H1 (cell line): Measurements from ENCODE around the gene CAPZB. TPM values are rescaled to one million over a fixed set of nuclear protein-coding genes. Genes with fewer than 3 reads are reported as not detected.
A peak's percentile ranks its signal among the peaks of the same experiment; 100 is the strongest.

Experiments
- CTCF ChIA-PET: fragments of 300-600 bp; sonication (Branson Sonifier 250); formaldehyde crosslinking; loops from one replicate; lab custom pipeline; 2021; ENCODE audit not compliant: partially characterized antibody; lab: Charles Lee
- POLR2A ChIA-PET: fragments of 300-600 bp; sonication (Branson Sonifier 250); formaldehyde crosslinking; loops from one replicate; lab custom pipeline; 2021; ENCODE audit warnings: inconsistent platforms; ENCODE audit not compliant: partially characterized antibody; lab: Charles Lee
- DNase-seq, 2 experiments: peaks; one replicate each; pipeline versions ENCODE4 v3.0.0 to v3.0.0-alpha.2; 2010 to 2022; ENCODE audit warnings: low spot score in 2 of 2, low read depth in 1 of 2, mixed read lengths in 1 of 2
- FAIRE-seq: peaks from 2 replicates; lab custom pipeline; 2011; peaks lifted over from hg19 to GRCh38; lab: Jason Lieb, UNC
- H2AFZ ChIP-seq: 2 replicates; pipeline ENCODE4 v1.8.1; 2012; ENCODE audit warnings: low read length, inconsistent platforms
- H2AK5ac ChIP-seq: 2 replicates; pipeline ENCODE4 v1.6.1; 2013; ENCODE audit warnings: low read depth, low read length
- H2BK120ac ChIP-seq: replicated peaks from 2 replicates; pipeline ENCODE3; 2013; ENCODE audit warnings: low read depth, low read length, inconsistent platforms
- H2BK12ac ChIP-seq: 2 replicates; pipeline ENCODE4 v1.6.1; 2013; ENCODE audit warnings: low read depth, low read length
- H2BK15ac ChIP-seq: 2 replicates; pipeline ENCODE4 v1.6.1; 2013; ENCODE audit warnings: low read length
- H2BK20ac ChIP-seq: 2 replicates; pipeline ENCODE4 v1.6.1; 2013; ENCODE audit warnings: low read length
- H2BK5ac ChIP-seq: 2 replicates; pipeline ENCODE4 v1.6.1; 2013; ENCODE audit warnings: low read depth, low read length
- H3K14ac ChIP-seq: 2 replicates; pipeline ENCODE4 v1.6.1; 2013; ENCODE audit warnings: inconsistent platforms; ENCODE audit not compliant: insufficient read length
- H3K18ac ChIP-seq: 2 replicates; pipeline ENCODE4 v1.6.1; 2013; ENCODE audit warnings: low read length; ENCODE audit errors: extremely low read depth
- H3K23ac ChIP-seq: 2 replicates; pipeline ENCODE4 v1.6.1; 2013; ENCODE audit warnings: inconsistent platforms; ENCODE audit not compliant: insufficient read length
- H3K23me2 ChIP-seq: 2 replicates; pipeline ENCODE4 v1.6.1; 2013; ENCODE audit warnings: low read depth, low read length
- H3K27ac ChIP-seq: 2 replicates; pipeline ENCODE4 v1.6.1; 2011; ENCODE audit warnings: low read depth, low read length, inconsistent platforms
- H3K27me3 ChIP-seq, 4 experiments: replicated peaks in 1 of 4; 1 replicate in 1 of 4; 2 replicates in 3 of 4; pipeline versions ENCODE4 v1.6.1 to v1.8.1; 2011 to 2013; ENCODE audit warnings: low read length in 3 of 4, mild to moderate bottlenecking in 3 of 4, inconsistent platforms in 2 of 4, mixed read lengths in 2 of 4, moderate library complexity in 1 of 4; ENCODE audit not compliant: control insufficient read depth in 3 of 4, insufficient read depth in 3 of 4; ENCODE audit errors: extremely low read depth in 1 of 4
- H3K36me3 ChIP-seq, 4 experiments: 2 replicates each; pipeline versions ENCODE4 v1.6.1 to v1.8.1; 2011 to 2013; ENCODE audit warnings: mild to moderate bottlenecking in 4 of 4, low read length in 3 of 4, moderate library complexity in 2 of 4, control low read depth in 1 of 4, inconsistent platforms in 1 of 4; ENCODE audit not compliant: insufficient read depth in 4 of 4, control insufficient read depth in 2 of 4
- H3K4ac ChIP-seq: replicated peaks from 2 replicates; pipeline ENCODE3; 2013; ENCODE audit warnings: low read length, low read depth, mixed read lengths, inconsistent platforms; ENCODE audit not compliant: insufficient read length
- H3K4me1 ChIP-seq, 4 experiments: replicated peaks in 1 of 4; 1 replicate in 1 of 4; 2 replicates in 3 of 4; pipeline versions ENCODE4 v1.6.1 to v1.8.1; 2011 to 2013; ENCODE audit warnings: low read length in 3 of 4, inconsistent platforms in 2 of 4, mixed read lengths in 1 of 4; ENCODE audit not compliant: insufficient read depth in 4 of 4, control insufficient read depth in 3 of 4
- H3K4me2 ChIP-seq, 2 experiments: 2 replicates each; pipeline versions ENCODE4 v1.6.1 to v1.8.1; 2011 to 2013; ENCODE audit warnings: low read depth in 2 of 2, low read length in 2 of 2, control low read depth in 1 of 2, inconsistent platforms in 1 of 2, mild to moderate bottlenecking in 1 of 2; ENCODE audit not compliant: insufficient read depth in 1 of 2
- H3K4me3 ChIP-seq, 4 experiments: fragments of 200-600, 300-600 bp in 1 of 4; sonication (generic), shearing (Covaris generic), sonication (Bioruptor Twin) in 1 of 4; 2 replicates each; pipeline versions ENCODE4 v1.5.1 to v1.8.1; 2011 to 2016; ENCODE audit warnings: low read length in 4 of 4, low read depth in 3 of 4, control low read depth in 2 of 4, inconsistent platforms in 2 of 4, mild to moderate bottlenecking in 2 of 4, mixed read lengths in 1 of 4, moderate library complexity in 1 of 4; ENCODE audit not compliant: insufficient read depth in 2 of 4; ENCODE audit errors: extremely low read depth in 1 of 4
- H3K56ac ChIP-seq: replicated peaks from 2 replicates; pipeline ENCODE3; 2013; ENCODE audit warnings: low read depth, mild to moderate bottlenecking, mixed read lengths, low read length, inconsistent platforms; ENCODE audit not compliant: insufficient read length
- H3K79me1 ChIP-seq: 2 replicates; pipeline ENCODE4 v1.6.1; 2013; ENCODE audit warnings: low read depth, low read length, control low read depth
- H3K79me2 ChIP-seq, 2 experiments: 2 replicates each; pipeline versions ENCODE4 v1.6.1 to v1.8.1; 2012 to 2013; ENCODE audit warnings: low read length in 2 of 2, mild to moderate bottlenecking in 2 of 2, inconsistent platforms in 1 of 2; ENCODE audit not compliant: insufficient read depth in 2 of 2, control insufficient read depth in 1 of 2
- H3K9ac ChIP-seq, 4 experiments: replicated peaks in 1 of 4; 1 replicate in 1 of 4; 2 replicates in 3 of 4; pipeline versions ENCODE4 v1.6.1 to v1.8.1; 2011 to 2013; ENCODE audit warnings: low read depth in 3 of 4, low read length in 3 of 4, control low read depth in 2 of 4, mild to moderate bottlenecking in 2 of 4, moderate library complexity in 2 of 4, inconsistent platforms in 1 of 4; ENCODE audit errors: extremely low read depth in 1 of 4
- H3K9me3 ChIP-seq, 2 experiments: 2 replicates each; pipeline versions ENCODE4 v1.6.1 to v1.8.1; 2012 to 2013; ENCODE audit warnings: mild to moderate bottlenecking in 2 of 2, moderate library complexity in 2 of 2, control low read depth in 1 of 2, inconsistent platforms in 1 of 2, low read depth in 1 of 2, low read length in 1 of 2, mixed read lengths in 1 of 2; ENCODE audit not compliant: insufficient read depth in 2 of 2
- H4K20me1 ChIP-seq, 2 experiments: replicated peaks in 1 of 2; 2 replicates each; pipeline versions ENCODE3 to v1.8.1; 2011 to 2013; ENCODE audit warnings: inconsistent platforms in 2 of 2, low read length in 2 of 2, mild to moderate bottlenecking in 1 of 2; ENCODE audit not compliant: insufficient read depth in 2 of 2, control insufficient read depth in 1 of 2
- H4K5ac ChIP-seq: 2 replicates; pipeline ENCODE4 v1.6.1; 2013; ENCODE audit warnings: low read length, low read depth, mixed read lengths, inconsistent platforms; ENCODE audit not compliant: insufficient read length
- H4K8ac ChIP-seq: 2 replicates; pipeline ENCODE4 v1.8.0; 2013; ENCODE audit warnings: mild to moderate bottlenecking, moderate library complexity, low read length, inconsistent platforms; ENCODE audit not compliant: insufficient read depth; ENCODE audit errors: extremely low read depth
- H4K91ac ChIP-seq: replicated peaks from 2 replicates; pipeline ENCODE3; 2013; ENCODE audit warnings: low read length, mixed read lengths, inconsistent platforms; ENCODE audit not compliant: insufficient read length
- BRCA1 ChIP-seq: IDR thresholded peaks from 2 replicates; pipeline ENCODE4 v1.6.1; 2012; ENCODE audit warnings: low read depth, low read length, improper control_type of control experiment
- GTF2F1 ChIP-seq: IDR thresholded peaks from 2 replicates; pipeline ENCODE4 v1.6.1; 2012; ENCODE audit warnings: low read depth, low read length, improper control_type of control experiment, borderline replicate concordance
- TAF1 ChIP-seq: IDR thresholded peaks from 2 replicates; pipeline ENCODE4 v1.6.1; 2011; ENCODE audit warnings: mild to moderate bottlenecking, low read depth, low read length
- TCF12 ChIP-seq: IDR thresholded peaks from 2 replicates; pipeline ENCODE4 v1.6.1; 2011; ENCODE audit warnings: low read depth, mild to moderate bottlenecking, low read length
- WGBS, 2 experiments: shearing (Covaris generic) in 1 of 2; methylation state at CpG; one replicate each; pipeline versions ENCODE4 v1.1.6 to v1.1.7; 2013 to 2015; ENCODE audit warnings: low lambda C conversion rate in 2 of 2, mixed read lengths in 2 of 2, inconsistent platforms in 1 of 2, low coverage in 1 of 2, missing lambda C conversion rate in 1 of 2; ENCODE audit not compliant: insufficient replicate concordance in 2 of 2, insufficient coverage in 1 of 2, insufficient read length in 1 of 2; ENCODE audit errors: extremely low coverage in 1 of 2, missing lambda C conversion rate in 1 of 2; 5-methylcytosine and 5-hydroxymethylcytosine counted together
- polyA plus RNA-seq, 7 experiments: library from polyadenylated mRNA; depleted of rRNA in 3 of 7; stranded (reverse) in 5 of 7; unstranded in 2 of 7; fragments of >200 nt in 5 of 7; fragments of 200-250 nt in 2 of 7; gene quantifications; 1 replicate in 5 of 7; 2 replicates in 1 of 7; 4 replicates in 1 of 7; pipeline versions ENCODE4 v1.2.1 to v1.2.3, GENCODE V29; 2011 to 2013; ENCODE audit warnings: missing spikeins in 2 of 7, mixed read lengths in 2 of 7
- total RNA-seq: library from RNA; stranded (reverse); fragmentation: NEBNext Ultra II Directional; extraction: Animal tissue kit (Norgen Biotek cat#: 25700); gene quantifications from 2 replicates; pipeline ENCODE4 v1.2.1, GENCODE V29; 2021
- TF ChIP-seq, protein P1 (sequence below): IDR thresholded peaks from 2 replicates; pipeline ENCODE4 v1.6.1; 2012; ENCODE audit warnings: inconsistent platforms

The CAPZB gene
- total and polyA plus RNA-seq, 2 of the 8 experiments (the other 6 are each of a cell fraction or from before 2014, with no cell fraction given), result 162 to 371 TPM

DNA sequence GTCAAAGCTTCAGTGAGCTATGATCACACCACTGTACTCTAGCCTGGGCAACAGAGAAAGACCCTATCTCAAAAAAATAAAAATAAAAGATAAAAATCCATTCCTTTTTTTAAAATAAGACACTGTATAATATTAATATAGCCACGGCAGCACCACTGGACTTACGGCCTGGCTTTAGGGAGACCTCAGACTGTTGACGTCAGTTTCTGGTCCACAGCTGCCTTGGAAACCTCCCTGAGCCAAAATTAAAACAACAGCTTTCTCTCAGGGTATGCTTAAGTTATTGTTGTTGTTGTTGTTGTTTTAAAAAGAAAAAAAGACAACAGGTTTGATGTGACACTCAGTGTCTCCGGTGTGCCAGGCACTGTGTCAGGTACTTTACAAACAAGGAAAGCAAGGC lies 42.0 kb downstream of the CAPZB start:
- FAIRE-seq, result no peak
- H3K9me3 ChIP-seq, result no peaks in the 10 kb centered on the region
- H3K27ac ChIP-seq, result no peak overlapping the region

More for the DNA sequence above, 42.0 kb downstream of the CAPZB start:
- no peak overlapping the region for H4K5ac ChIP-seq
- no peak overlapping the region; the same call in 1 of the 2 replicates for H2BK5ac ChIP-seq
- no peak overlapping the region for H3K14ac ChIP-seq
- H3K4me3 ChIP-seq, result no peak overlapping the region
- no peaks in the 10 kb centered on the region for H3K23me2 ChIP-seq
- CTCF ChIA-PET, result interaction anchor here (0.7 to 1.8 kb wide), 9 partner anchors 8 to 211 kb away, joined by 3 to 8 read pairs (median 4); no protein-coding TSS in a partner anchor
- H2BK120ac ChIP-seq, result no peak overlapping the region
- H2BK12ac ChIP-seq, result no peak overlapping the region
- no peak overlapping the region for H2BK20ac ChIP-seq
- no peaks in the 10 kb centered on the region for H3K27me3 ChIP-seq
- peaks cover 0 to 95% of the 10 kb centered on the region in 2 experiments; a peak in 2 of 4 replicates for H3K79me2 ChIP-seq
- H3K9ac ChIP-seq, result no peak overlapping the region
- 96% methylated on average over 4 of the region's 4 CpGs; no CpG with 5 or more reads in 1 of the 2 experiments for WGBS, 2 experiments
- TF ChIP-seq TCF12, result no peak
- no peak for TF ChIP-seq TAF1
- TF ChIP-seq GTF2F1, result no peak
- TF ChIP-seq BRCA1, result no peak
- TF ChIP-seq, protein P1, sequence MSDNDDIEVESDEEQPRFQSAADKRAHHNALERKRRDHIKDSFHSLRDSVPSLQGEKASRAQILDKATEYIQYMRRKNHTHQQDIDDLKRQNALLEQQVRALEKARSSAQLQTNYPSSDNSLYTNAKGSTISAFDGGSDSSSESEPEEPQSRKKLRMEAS, result no peak
- H3K56ac ChIP-seq, result no peak overlapping the region
- H3K4ac ChIP-seq, result no peak overlapping the region
- no peak overlapping the region for H3K23ac ChIP-seq
- H2AFZ ChIP-seq, result no peak overlapping the region
- H3K4me1 ChIP-seq, result peaks cover 4 to 12% (median 10%) of the 10 kb centered on the region in 4 experiments
- no peak overlapping the region for H2AK5ac ChIP-seq
- no peak overlapping the region for H4K8ac ChIP-seq
- no peak overlapping the region for H2BK15ac ChIP-seq
- H3K18ac ChIP-seq, result no peak overlapping the region
- peak overlapping the region; percentile 39 for H4K91ac ChIP-seq
- peaks cover 30% of the 10 kb centered on the region for H3K79me1 ChIP-seq
- H3K4me2 ChIP-seq, result no peak overlapping the region
- peaks cover 29 to 48% of the 10 kb centered on the region in 2 experiments for H4K20me1 ChIP-seq
- DNase-seq, result no peak
- POLR2A ChIA-PET, result interaction anchor here (1.2 to 1.8 kb wide), 2 partner anchors 17 to 43 kb away, joined by 3 read pairs; no protein-coding TSS in a partner anchor
- H3K36me3 ChIP-seq, result no peaks in the 10 kb centered on the region
